Mammary epithelial cell (primary cell): ENCODE results near the gene SLBP.

ENCODE experiments used
- EZH2 ChIP-seq: IDR thresholded peaks from 2 replicates; pipeline ENCODE4 v1.6.1; 2012; ENCODE audit warnings: low read length, inconsistent platforms, borderline replicate concordance
- TF ChIP-seq, protein P1 (sequence below), 2 donors: IDR thresholded peaks in 1 of 2; conservative IDR thresholded peaks in 1 of 2; 2 replicates each; pipeline ENCODE4 v1.5.1; 2011 to 2012; ENCODE audit warnings: inconsistent platforms in 2 of 2, low read length in 2 of 2, mild to moderate bottlenecking in 2 of 2, control low read depth in 1 of 2, low read depth in 1 of 2; ENCODE audit not compliant: insufficient read depth in 1 of 2; ENCODE audit errors: extremely low read depth in 1 of 2

DNA sequence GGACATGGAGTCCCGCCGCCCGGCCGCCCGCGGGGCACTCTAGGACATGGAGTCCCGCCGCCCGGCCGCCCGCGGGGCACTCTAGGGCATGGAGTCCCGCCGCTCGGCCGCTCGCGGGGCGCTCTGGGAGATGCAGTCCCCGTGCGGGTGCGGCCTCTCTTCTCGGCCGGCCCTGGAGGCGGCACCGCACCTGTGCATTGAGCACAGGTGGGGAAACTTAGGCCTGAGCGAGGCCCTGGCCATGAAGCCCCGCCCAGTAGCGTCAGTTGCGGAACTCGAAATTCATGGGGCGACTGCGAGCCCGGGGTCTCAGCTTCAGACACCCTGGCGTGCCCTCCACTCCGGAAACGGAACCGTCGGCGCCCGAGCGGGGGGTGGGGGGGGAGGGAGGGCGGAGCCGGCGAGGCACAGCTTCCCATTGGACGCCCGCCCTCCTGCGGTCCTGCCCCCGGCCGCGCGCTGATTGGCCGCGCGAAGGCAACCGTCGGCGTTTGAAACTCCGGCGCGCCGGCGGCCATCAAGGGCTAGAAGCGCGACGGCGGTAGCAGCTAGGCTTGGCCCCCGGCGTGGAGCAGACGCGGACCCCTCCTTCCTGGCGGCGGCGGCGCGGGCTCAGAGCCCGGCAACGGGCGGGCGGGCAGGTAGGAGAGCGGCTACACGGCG lies 9.0 kb upstream of the SLBP start, which contains the start of the genes TACC3 and TMEM129:
- no peak for TF ChIP-seq EZH2
- TF ChIP-seq, protein P1, sequence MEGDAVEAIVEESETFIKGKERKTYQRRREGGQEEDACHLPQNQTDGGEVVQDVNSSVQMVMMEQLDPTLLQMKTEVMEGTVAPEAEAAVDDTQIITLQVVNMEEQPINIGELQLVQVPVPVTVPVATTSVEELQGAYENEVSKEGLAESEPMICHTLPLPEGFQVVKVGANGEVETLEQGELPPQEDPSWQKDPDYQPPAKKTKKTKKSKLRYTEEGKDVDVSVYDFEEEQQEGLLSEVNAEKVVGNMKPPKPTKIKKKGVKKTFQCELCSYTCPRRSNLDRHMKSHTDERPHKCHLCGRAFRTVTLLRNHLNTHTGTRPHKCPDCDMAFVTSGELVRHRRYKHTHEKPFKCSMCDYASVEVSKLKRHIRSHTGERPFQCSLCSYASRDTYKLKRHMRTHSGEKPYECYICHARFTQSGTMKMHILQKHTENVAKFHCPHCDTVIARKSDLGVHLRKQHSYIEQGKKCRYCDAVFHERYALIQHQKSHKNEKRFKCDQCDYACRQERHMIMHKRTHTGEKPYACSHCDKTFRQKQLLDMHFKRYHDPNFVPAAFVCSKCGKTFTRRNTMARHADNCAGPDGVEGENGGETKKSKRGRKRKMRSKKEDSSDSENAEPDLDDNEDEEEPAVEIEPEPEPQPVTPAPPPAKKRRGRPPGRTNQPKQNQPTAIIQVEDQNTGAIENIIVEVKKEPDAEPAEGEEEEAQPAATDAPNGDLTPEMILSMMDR (conservative IDR thresholded peaks at IDR 0.05 in 1 of 2, IDR thresholded peaks at IDR 0.05 in 1 of 2; ENCODE audit: extremely low read depth in 1 of 2, insufficient read depth in 1 of 2, low read depth in 1 of 2, low read length in 2 of 2): no peak
